Measurements from ENCODE around the gene FGGY.
"Not testable (repeated sequence)": the region's sequence is repeated elsewhere in the genome, so short reads cannot be mapped to it uniquely, and the experiment has no call there.

The FGGY gene

DNA sequence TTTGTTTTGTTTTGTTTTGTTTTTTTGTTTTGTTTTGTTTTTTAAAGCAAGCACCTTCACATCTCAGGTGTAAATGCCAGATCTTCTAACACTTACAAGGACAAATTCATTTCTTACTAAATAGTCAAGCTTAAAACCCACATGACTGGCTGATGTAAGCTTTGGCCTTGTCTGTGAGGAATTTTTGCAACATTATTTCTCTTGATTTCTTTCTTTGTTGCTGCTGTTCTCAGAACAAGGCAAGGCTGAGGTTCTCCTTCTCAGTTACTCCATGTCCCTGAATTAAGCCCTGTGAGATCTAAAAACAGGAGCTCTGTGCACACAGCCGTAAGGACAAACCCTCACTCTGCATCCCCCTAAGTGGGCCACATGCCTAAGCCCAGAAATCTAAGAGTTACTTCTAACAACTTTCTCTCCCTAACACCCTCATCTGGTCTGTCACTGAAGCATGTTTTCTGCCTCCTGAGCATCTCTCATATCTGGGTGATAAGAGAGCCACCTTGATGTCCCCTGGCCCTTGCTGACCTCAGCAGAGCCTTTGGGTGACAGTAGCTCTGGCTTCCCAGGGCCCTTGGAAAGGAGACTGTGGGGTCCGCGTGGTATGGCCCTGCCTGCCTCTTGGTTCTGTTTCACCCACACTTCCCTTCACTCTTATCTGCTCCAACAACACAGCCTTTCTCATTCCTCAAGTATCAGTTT, 436.7 kb downstream of the FGGY start:
- no peak for DNase-seq (ENCODE audit: low spot score)

DNA sequence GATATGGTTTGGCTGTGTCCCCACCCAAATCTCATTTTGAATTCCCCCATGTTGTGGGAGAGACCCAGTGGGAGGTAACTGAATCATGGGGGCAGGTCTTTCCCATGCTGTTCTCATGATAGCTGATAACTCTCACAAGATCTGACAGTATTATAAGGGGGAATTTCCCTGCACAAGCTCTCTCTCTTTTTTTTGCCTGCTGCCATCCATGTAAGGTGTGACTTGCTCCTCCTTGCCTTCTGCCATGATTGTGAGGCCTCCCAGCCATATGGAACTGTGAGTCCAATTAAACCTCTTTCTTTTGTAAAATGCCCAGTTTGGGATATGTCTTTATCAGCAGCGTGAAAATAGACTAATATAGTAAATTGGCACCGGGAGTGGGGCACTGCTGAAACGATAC, 439.0 kb downstream of the FGGY start:
- DNase-seq (ENCODE audit: low spot score): not testable (repeated sequence)

DNA sequence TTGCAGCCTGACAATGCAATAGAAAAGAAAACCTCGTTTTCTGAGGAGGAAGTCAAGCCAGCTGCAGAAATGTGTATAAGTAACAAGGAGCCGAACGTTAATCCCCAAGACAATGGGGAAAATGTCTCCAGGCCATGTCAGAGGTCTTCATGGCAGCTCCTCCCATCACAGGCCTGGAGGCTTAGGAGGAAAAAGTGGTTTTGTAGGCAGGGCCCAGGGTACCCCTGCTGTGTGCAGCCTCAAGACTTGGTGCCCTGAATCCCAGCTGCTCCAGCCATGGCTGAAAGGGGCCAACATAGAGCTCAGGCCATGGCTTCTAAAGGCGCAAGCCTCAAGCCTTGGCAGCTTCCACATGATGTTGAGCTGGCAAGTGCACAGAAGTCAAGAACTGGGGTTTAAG, 439.9 kb downstream of the FGGY start:
- DNase-seq (ENCODE audit: low spot score): no peak

DNA sequence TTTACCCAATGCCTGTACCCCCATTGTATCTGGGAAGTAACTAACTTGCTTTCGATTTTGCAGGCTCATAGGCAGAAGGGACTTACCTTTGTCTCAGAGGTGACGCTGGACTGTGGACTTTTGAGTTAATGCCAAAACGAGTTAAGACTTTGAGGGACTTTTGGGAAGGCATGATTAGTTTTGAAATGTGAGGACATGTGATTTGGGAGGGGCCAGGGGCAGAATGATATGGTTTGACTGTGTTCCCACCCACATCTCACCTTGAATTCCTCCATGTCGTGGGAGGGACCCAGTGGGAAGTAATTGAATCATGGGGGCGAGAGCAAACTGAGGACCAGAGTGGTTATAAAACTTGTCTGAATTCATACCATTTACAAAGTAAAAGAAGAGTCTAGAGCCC, 440.7 kb downstream of the FGGY start:
- no peak for DNase-seq (ENCODE audit: low spot score)

DNA sequence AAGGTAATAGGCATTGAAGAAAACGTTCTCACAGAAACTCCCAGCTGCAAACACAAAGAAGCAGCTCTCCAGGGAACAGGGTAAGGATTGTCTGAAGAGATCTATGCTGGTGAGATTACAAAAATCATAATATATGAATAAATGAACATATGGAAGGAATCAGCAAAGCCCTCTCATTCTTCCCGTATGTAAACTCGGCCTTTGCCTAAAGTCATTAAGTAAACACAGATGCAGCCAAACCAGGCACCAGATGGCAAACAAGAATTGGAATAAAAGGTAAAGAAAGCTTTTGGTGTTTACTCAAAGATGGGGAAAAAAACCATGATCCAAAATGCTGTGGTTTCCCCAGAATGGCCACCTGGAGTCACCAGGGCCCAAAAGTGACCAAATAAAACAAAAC, 441.3 kb downstream of the FGGY start:
- DNase-seq (ENCODE audit: low spot score): no peak

DNA sequence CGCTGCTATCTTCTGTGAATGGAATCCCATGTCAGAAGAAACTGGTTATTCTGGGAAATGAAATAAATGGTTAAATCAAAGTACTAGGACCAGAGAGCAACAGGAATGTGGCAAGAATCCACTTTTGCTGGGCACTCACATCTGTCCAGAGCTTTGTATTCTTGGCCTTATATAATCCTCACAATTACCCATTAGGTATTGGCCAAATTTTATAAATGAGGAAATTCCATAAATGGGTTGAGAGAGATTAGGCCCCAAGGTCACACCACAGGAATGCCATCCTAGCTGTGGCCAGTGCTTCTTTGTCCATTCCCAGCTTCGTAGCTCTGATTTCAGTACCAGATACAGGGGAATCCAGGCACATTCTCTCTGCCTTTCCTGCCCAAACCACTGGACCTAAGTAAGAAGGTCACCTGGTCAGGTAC, 441.7 kb downstream of the FGGY start:
- no peak for DNase-seq (ENCODE audit: low spot score)

DNA sequence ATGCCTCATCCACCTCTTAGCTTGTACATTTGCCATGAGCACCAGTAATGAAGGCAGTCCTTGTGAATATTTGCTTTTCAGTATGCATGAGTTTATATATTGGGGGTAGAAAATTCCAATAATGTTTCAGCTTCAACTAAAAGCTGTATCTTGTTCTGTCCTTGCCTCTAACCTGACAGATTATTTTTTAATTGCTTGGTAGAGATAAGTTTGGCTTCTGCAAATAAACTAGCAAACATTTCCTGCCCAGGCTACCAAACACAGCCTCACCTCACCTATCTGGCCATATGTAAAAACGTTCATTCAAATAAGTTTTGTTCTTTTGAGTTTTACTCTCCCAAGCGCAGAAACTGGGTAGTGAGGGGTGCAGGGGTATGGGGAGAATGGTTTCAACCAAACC, 442.2 kb downstream of the FGGY start:
- no peak for DNase-seq (ENCODE audit: low spot score)

DNA sequence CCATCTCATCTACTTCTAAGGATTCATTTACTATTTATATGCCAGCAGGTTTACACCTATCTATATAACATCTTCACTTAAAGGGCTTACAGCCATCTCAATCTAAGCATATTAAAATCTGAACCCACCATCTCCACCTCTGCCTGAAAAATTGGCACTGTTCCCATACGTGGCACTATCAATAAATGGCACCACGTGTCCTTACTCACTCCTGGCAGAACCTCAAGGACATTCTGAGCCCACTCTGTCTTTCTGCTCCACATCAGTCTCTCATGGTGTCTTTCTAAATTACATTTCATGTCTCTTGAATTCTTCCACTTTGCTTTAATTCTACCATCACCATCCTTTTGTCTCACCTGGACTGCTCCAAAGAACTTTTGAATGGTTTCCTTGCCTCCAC, 445.6 kb downstream of the FGGY start:
- no peak for DNase-seq (ENCODE audit: low spot score)

DNA sequence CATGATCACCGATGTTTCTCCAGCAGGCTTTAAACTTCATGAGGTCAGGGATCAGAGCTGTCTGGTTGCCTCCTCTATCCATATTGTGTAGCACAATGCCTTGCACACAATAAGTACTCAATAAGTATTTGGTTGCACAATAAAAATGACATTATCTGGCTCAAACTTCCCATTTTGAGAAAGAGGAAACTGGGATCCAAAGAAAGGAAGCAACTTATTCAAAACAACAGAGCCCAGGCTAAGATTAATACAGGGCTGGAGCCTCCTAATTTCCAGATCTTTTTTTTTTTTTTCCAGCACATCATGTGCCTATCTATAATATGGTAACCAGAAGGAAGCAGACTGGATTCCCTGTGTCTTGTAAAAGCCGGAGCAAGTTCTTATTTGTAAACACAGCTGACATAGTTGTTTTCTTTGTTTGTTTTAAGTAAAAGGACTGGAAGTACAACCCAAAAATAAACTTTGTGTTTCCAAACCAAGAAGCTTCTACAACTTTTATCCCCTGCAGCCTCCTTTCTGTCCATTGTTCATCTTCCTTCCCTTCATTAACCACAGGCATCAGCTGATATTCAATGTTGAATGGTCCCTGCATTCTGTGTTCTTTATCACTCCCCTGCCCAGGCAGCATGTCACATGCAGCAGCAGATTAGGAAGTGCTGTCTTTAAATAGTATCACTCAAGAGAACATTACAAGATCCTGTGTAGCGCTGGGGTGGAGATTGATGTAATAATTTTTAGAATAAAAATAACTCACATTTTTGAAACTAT, 446.6 kb downstream of the FGGY start:
- DNase-seq (ENCODE audit: low spot score): no peak

DNA sequence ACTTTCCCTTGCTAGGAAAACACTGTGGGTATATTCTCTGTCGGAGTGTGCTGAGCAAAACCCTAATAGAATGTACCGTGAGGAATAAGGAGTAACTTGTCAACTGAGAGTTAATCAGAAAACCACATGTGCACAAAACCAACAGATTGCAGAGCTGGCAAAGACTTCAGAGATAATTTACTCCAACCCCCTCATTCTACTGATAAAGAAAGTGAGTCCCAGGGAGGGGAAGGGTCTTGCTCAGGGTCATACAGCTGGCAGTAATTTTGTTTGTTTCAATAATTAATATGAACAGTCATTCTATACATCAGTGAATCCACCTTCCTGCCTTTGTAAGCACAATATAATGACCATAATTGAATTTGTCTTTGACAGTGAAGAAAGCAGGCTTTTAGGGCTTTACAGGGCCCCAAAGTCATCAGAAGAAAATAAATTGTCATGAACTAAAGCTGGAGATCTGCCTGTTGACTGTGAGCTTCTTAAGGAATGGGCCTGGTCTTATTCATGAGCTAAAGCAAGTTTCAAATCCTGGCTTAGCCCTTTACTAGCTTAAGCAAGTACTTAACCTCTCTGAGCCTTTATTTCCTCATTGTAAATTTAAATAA, 450.6 kb downstream of the FGGY start:
- DNase-seq (ENCODE audit: low spot score): no peak

DNA sequence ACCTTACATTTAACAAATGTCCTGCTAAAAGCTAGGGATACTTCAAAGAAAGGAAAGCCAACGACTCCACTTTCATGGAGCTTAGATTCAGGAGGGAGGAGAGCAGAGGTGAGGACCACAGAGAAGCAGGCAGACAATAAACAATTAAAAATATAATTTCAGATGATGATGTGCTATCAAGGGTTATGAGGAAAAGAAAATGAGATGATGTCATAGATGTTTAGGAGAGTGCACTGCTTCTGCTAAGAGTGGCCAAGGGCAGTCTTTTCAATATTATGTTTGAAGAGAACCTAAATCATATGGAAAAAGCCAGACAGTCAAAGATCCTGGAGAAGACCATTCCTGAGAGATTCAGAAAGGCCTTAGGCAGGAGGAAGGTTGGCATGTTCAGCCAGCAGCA, 451.2 kb downstream of the FGGY start:
- DNase-seq (ENCODE audit: low spot score): no peak

DNA sequence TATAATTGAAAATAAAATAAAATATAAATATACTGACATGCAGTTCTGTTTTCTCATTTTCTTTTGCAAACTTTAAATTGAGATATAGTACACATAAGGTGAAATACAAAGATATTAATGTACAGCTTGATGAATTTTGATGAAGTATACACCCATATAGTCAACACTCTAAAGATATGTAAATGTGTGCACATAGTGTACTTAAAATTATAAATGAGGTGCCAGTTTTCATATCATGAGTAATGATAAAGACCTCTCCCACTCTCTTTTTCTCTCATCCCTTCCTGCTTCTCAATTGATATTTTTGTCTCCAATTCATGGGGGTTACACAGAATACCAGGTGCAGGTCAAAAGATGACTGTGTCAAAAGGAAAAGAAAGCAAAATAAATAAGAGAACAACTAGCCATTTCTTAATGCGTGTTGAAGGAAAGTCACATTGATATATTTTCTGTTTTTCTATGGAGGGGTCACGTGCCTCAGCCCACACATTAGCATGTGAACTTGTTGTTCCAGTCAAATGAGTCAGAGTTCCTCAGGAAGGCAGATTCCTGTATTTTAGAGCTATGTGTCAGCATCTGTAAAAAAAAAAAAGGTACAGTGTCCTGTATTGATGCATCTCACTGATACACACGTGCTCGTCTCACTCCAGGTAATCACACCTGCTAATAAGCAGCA, 453.6 kb downstream of the FGGY start:
- no peak for DNase-seq (ENCODE audit: low spot score)

DNA sequence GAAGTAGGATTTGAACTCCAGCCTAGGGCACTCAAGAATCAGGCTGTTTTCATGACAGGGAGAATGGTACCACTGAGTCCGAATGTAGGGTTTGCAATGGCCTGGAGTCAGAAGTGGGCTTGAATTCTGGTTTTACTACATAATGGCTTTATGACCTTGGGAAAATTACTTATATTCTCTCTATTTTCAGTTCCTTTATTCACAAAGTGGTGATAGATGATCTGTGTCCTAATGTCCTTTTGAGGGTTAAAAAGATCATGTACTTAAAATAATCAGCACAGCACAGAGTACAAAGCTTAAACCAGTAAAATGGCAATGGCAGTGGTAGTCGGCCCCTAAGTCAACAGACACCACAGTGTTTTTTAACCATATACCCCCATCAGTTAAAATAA, 454.1 kb downstream of the FGGY start:
- no peak for DNase-seq (ENCODE audit: low spot score)

DNA sequence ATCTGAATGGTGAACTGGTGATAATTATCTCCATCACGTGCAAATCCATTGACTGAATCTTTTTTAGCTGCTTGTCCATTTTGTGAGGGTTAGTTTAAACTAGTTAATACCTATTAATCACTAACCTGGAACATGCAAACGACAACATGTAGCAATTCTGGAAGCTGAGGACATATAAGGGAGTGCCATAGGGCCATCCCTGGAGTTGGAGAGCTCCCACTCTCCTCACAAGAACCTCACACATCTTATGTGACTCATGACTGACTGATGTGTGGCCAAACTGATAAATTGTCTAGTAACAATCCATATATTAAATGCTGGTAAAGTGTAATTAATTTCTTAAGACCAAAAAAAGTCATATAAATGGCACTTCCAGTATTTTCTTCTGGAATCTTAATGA, 454.9 kb downstream of the FGGY start:
- no peak for DNase-seq (ENCODE audit: low spot score)

DNA sequence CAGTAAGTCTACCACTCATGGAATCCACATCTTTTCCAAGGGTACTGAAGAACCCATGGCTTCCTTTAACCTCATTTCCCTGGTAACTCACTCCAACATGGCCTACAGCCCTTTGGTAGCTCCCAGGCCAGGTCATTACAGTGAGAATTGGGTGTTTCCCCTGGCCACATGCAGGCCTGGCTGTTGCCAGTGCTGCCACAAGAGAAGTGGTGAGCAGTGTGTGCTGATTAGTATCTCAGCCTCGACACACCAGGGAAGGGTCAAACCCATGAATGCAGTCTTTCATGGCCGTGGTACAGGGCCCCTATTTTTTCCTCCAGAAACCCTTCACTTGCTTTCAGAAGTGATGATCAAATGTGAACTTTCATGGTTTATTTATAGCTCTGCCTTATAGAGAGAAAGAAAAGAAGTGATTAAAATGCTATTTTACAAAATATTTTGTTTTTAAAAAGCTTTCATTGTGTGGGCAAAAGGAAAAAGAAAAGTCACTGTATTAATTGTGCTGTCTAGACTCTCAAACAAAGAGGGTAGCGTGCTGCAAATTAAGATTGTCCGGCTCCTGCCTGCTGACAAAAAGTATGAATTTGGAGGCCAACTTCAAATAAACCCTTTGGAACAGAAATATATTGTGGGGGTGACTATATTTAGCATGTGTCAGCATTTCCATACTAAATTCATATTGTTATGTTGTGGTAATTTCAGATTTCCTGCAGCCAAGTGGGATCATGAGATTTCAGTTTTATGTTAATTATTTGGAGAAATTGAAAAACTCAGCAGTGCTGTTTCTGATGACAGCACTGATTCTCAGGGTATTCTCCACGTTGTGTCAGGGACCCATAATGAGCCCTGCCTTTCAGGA, 455.9 kb downstream of the FGGY start:
- DNase-seq (ENCODE audit: low spot score): no peak

DNA sequence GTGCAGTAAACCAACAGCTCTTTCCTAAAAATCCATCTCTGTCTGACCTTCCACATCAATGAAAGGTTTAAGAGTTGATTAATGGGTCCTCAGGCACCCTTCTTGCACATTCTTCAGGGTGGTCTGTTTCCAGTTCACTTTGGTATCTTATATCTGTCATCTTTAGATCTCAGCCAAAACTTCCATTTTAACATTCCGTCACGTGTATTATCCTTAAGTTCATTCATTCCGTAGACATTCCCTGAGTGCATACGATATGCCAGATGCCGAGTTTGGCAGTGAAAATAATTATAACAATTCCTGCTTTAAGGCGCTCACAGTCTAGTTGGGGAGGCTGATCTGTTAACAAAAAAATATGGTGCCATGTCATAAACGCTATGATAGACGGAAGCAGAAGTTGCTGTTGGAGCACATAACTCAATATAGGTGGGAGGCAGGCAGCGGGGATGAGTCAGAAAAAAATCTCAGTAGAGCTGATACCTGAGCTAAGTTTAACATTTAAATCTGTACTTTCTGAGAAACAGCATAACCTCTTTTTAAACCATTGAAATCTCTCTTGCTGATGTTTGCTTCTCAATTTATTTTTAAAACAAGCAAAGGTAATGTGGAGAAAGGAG, 458.3 kb downstream of the FGGY start:
- DNase-seq (ENCODE audit: low spot score): no peak

DNA sequence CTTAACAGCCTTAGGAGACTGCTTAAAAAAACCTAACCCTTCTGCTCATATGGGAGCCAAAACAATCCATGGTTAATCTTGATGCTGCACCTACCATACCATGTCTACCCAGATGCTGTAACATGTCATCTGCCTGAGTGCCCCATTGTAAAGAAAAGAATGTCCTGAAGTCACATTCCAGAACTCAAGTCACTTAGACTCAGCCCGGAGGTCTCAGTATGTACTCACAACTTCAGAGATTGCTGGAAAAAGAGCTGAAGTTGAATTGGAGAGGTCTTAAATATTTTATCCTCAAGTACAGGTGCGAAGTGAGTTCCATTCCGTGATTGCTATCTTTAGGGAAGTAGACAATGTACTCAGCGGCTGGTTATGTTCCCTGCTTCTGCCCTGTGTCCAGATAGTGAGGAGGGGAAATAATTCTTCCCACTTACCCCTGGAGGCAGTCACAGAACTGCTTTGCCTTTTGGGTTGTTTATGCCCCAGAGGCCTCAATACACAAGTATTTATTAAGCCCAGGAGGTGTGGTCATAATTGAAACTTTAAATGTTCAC, 460.4 kb downstream of the FGGY start:
- DNase-seq (ENCODE audit: low spot score): no peak

DNA sequence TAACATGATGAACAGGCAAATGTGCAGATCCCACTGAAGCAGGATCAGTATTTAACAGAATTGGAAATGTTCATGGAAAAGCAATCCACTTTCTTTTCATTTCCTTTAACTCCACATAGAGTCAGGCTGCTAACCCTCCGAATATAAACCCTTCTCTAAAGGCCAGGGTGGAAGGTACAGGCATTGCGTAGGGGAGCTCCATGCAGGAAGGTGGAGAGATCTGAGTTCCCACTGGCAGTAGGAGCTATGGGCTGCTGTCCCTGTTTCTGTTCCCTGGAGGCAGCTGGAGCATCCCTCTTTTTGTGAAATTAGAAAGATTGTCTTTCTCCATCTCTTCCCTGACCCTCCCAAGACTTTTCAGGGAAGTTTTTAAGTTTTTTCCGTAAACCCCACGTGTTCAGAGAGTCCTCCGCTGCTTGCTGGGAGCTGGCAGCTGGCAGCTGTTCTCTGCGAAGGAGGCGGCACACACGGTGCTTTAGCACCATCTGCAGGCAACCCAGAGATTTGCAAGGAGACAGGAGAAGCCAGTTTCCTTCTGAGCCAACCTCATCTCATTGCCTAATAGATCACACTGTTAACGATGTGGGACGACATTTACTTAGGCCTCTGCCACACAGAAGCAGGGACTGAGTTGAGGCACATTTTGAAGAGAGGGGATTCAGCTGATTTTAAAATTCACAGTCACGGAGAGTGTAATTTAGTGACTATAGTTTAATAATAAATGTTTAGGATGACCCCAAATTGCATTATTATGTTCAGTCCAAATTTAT, 462.4 kb downstream of the FGGY start:
- DNase-seq (ENCODE audit: low spot score): peak; percentile 79

DNA sequence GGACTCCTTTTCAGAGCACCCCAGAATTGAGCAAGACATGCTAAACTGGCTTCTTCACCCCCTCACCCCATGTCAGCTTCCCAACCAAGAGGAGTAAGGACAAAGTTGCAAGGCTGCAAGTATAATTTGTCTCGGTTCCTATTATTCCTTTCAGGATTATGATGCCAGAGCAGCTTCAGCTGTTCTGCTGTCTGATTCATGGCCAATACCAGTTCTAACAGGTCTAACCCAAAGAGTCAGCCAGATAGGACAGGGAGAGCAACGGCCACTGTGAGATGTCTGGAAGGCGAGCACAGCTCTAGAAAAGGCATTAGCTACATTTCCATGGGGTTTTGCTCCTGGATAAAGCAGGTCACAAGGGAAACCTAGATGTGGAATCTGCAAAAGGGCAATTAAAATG, 464.5 kb downstream of the FGGY start:
- DNase-seq (ENCODE audit: low spot score): no peak

DNA sequence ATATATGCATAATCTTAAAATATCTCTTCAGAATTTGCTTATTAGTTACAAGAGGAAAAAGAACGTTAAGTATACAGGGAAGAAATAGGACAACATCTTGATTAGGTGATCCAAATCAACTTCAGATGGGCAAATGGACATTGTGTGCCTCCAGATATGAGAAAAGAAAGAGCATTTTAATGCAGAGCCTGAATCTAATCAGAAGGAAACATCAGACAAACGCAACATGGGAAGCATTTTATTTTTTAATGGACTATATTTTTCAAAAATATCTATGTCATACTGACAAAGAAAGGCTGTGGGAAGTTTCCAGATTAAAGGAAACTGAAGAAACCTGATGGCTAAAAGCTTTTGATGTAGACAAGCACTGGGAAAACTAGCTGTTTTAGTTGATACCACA, 466.5 kb downstream of the FGGY start:
- no peak for DNase-seq (ENCODE audit: low spot score)

All from activated CD4-positive, alpha-beta T cell treated with anti-CD3 and anti-CD28 coated beads, Interleukin-2, Interleukin-4, amounts not matched to agents 100 ng/mL and 50 ng/mL, durations not matched to agents 16 hours and 8 hours (primary cell).